GM12801 (cell line): ENCODE results near the gene MARCHF9.

Experiments
- TF ChIP-seq, protein P1 (sequence below): IDR thresholded peaks from one replicate; pipeline ENCODE4 v1.5.1; 2011; ENCODE audit warnings: control low read depth; ENCODE audit not compliant: insufficient read length; ENCODE audit errors: extremely low read depth

MARCHF9 gene

GRCh38 chr12:57765003-57765697 is 10.2 kb downstream of the MARCHF9 start:
- TF ChIP-seq, protein P1, sequence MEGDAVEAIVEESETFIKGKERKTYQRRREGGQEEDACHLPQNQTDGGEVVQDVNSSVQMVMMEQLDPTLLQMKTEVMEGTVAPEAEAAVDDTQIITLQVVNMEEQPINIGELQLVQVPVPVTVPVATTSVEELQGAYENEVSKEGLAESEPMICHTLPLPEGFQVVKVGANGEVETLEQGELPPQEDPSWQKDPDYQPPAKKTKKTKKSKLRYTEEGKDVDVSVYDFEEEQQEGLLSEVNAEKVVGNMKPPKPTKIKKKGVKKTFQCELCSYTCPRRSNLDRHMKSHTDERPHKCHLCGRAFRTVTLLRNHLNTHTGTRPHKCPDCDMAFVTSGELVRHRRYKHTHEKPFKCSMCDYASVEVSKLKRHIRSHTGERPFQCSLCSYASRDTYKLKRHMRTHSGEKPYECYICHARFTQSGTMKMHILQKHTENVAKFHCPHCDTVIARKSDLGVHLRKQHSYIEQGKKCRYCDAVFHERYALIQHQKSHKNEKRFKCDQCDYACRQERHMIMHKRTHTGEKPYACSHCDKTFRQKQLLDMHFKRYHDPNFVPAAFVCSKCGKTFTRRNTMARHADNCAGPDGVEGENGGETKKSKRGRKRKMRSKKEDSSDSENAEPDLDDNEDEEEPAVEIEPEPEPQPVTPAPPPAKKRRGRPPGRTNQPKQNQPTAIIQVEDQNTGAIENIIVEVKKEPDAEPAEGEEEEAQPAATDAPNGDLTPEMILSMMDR, result no peak

- TF ChIP-seq, protein P1, result no peak
Observed at GRCh38 chr12:57765698-57766463, 11.0 kb downstream of the MARCHF9 start.

DNA sequence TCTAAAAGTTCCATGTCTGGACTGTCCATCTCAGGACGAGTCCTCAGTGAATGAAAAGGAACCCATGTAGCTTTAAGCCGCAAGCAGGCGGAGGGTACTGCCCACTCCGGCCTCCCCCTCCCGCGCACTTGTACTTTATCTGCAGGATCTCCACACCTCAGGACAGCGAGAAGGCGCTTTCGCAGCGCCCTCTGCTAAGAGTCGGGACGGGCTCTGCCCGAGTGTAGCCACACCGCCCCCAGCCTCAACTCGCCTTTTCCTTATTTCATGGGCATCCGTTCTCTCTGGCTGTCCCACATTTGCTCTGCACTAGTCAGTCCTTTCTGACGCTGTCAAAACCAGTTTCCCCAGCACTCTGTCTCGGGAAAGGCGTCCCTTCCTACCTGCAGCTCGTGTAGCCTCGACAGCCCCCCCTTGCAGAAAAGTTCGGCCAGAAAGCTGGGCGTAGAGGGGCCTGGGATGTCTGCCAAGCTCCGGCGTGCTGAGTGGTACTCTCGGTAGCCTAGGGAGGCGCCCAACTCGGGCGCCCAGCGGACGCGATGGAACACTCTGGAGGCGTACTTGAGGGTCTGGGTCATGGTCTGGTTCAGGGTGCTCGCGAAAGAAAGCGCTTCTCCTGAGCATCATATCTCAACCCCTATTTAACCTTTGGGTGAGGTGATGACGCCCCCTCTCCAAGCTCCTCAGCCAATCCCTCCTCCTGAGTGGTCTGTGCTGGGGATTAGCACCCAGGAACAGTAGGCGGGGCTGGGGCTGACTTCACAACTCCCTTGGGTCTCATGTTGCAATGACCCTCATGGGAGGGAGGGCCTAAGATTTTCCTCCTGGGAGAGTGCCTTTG is 11.8 kb downstream of the MARCHF9 start, which contains the start of gene CYP27B1:
CYP27B1 (minus strand) TSS at position 615 of the 841 bp plus-strand sequence; CDS start at position 578, 37 bp downstream.
- TF ChIP-seq, protein P1, result no peak

GRCh38 chr12:57767305-57767698 is 12.4 kb downstream of the MARCHF9 start:
- TF ChIP-seq, protein P1, result no peak

GRCh38 chr12:57767876-57768275 is 13.0 kb downstream of the MARCHF9 start:
- TF ChIP-seq, protein P1, result no peak

DNA sequence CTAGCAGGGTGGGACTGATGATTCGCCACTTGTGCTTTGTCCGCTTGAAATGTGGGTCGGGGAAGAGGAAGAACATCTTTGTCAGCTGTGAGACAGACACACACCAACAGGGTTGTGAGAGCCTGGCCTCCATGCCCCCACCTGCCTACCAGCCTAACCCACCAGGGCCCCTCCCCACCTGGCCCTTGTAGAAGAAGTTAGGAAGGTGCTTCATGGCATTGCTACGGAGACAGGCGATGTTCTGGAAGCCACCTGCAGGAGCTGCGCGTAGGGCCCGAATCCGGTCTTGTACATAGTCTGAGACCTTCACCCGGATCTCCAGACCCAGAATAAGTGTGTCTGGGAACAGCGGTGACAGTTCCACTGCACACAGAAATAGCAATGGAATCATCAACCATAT is 14.7 kb downstream of the MARCHF9 start:
- TF ChIP-seq, protein P1, result no peak

DNA sequence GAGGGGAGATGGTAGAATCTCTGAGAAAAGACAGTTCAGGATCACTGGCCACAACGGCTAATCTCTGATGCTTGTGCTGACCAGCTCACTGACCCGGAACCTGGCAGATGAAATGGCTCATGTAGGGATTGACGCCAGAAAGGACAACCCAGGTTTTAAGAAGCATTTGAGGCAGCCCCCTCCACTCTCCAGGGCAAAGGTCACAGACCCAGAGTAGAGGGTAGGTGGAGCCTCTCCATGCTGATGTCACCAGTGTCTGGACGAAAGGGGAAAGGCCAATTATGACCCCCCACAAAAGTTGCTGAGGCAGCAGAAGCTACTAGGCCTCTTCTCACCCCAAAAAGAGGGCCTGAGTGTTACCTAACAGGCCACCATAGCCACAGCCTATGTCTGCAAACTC is 15.8 kb downstream of the MARCHF9 start:
- TF ChIP-seq, protein P1, result no peak
